ENCODE results near the gene SAMD14. TPM values are rescaled to one million over a fixed set of nuclear protein-coding genes. Genes with fewer than 3 reads are reported as not detected.
A peak's percentile ranks its signal among the peaks of the same experiment; 100 is the strongest.
"Not testable (repeated sequence)": the region's sequence is repeated elsewhere in the genome, so short reads cannot be mapped to it uniquely, and the experiment has no call there.

The SAMD14 gene
- total and polyA plus RNA-seq, 2 donors, result 0.42 to 0.62 TPM

GRCh38 chr17:50064253-50065001, 65.5 kb downstream of the SAMD14 start:
- Histone ChIP-seq H3K4me1 (ENCODE audit: control insufficient read depth in 2 of 2, insufficient read depth in 2 of 2, low read length in 2 of 2) (peaks cover 0 to 3% of the 10 kb centered on the region in 2 donors), H3K27ac (ENCODE audit: low read depth in 1 of 2, low read length in 1 of 2) (peak overlapping the region in 1 of 2 donors; percentile 33), H3K27me3 (ENCODE audit: control insufficient read depth in 2 of 2, insufficient read depth in 1 of 2, low read length in 1 of 2) (peaks cover 0 to 23% of the 10 kb centered on the region in 2 donors), H3K36me3 (ENCODE audit: control insufficient read depth in 2 of 2, insufficient read depth in 2 of 2, low read length in 1 of 2) (no peaks in the 10 kb centered on the region), H3K4me3 (ENCODE audit: low read length in 2 of 2) (no peak overlapping the region), H3K9me3 (ENCODE audit: control insufficient read depth in 2 of 2, insufficient read depth in 1 of 2, low read length in 1 of 2) (no peaks in the 10 kb centered on the region)
- 77% methylated on average over 20 of the region's 20 CpGs for WGBS
- DNase-seq (ENCODE audit: low read depth in 6 of 9, low spot score in 9 of 9), result no peak

- DNase-seq (ENCODE audit: low read depth in 6 of 9, low spot score in 9 of 9), result no peak
- Histone ChIP-seq H3K27ac (ENCODE audit: low read depth in 1 of 2, low read length in 1 of 2) (peak overlapping the region in 1 of 2 donors; percentile 33), H3K4me3 (ENCODE audit: low read length in 2 of 2) (no peak overlapping the region), H3K27me3 (ENCODE audit: control insufficient read depth in 2 of 2, insufficient read depth in 1 of 2, low read length in 1 of 2) (peaks cover 0 to 30% of the 10 kb centered on the region in 2 donors), H3K36me3 (ENCODE audit: control insufficient read depth in 2 of 2, insufficient read depth in 2 of 2, low read length in 1 of 2) (no peaks in the 10 kb centered on the region), H3K9me3 (ENCODE audit: control insufficient read depth in 2 of 2, insufficient read depth in 1 of 2, low read length in 1 of 2) (no peaks in the 10 kb centered on the region), H3K4me1 (ENCODE audit: control insufficient read depth in 2 of 2, insufficient read depth in 2 of 2, low read length in 2 of 2) (peaks cover 0 to 3% of the 10 kb centered on the region in 2 donors)
- WGBS, result 96% methylated on average over 8 of the region's 8 CpGs
These were observed 66.3 kb downstream of the SAMD14 start for GRCh38 chr17:50063561-50064252.

DNA sequence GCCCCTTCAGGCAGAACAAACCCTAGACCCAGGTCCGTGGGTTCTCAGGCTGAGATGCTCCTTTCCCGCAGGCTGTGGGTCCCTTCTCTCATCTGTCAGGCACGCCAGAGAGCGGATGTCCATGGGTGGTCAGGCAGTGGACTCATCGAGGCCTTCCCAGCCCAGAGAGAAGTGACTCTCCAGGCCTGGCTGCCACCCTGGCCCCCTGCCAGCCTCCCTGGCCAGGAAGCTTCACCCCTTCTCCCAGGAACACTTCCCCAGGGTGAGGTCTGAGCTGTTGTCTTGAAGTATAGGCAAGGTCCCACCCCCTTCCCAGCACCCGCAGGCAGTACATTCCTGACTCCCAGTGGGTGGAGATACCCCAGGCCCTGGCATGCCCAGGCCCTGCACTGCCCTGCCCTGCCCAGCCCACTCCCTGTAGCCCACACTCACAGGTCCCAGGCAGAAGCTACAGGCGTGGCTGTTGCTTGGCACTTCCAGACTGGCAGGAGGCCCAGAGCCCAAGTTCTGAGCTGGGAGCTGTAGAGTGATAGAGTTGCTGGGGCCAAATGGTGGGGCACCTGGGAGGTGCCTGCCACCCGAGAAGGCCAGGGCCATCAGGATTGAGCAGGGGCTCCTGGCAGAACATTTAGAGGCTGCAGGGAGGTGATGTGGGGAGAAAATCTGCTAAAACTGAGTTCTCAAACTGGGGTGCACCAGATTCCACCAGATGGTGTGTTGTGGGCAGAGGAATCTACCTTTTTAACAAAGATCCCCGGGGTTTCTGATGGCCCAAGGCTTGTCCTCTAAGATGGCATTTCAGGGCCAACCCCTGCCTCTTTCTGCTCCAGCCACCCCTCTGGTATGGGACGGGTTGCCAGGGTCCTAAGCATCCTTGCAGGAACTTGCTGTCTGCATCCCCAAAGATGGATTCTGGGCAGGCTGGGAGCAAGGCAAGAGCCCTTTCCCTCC, 67.4 kb downstream of the SAMD14 start:
- Histone ChIP-seq H3K36me3 (ENCODE audit: control insufficient read depth in 2 of 2, insufficient read depth in 2 of 2, low read length in 1 of 2) (no peaks in the 10 kb centered on the region), H3K4me3 (ENCODE audit: low read length in 2 of 2) (no peak overlapping the region), H3K27ac (ENCODE audit: low read depth in 1 of 2, low read length in 1 of 2) (peak overlapping the region in 1 of 2 donors; percentile 60), H3K27me3 (ENCODE audit: control insufficient read depth in 2 of 2, insufficient read depth in 1 of 2, low read length in 1 of 2) (peaks cover 3 to 42% of the 10 kb centered on the region in 2 donors), H3K4me1 (ENCODE audit: control insufficient read depth in 2 of 2, insufficient read depth in 2 of 2, low read length in 2 of 2) (peaks cover 0 to 3% of the 10 kb centered on the region in 2 donors), H3K9me3 (ENCODE audit: control insufficient read depth in 2 of 2, insufficient read depth in 1 of 2, low read length in 1 of 2) (no peaks in the 10 kb centered on the region)
- no peak for DNase-seq (ENCODE audit: low read depth in 6 of 9, low spot score in 9 of 9)
- 92% methylated on average over 10 of the region's 10 CpGs for WGBS

DNA sequence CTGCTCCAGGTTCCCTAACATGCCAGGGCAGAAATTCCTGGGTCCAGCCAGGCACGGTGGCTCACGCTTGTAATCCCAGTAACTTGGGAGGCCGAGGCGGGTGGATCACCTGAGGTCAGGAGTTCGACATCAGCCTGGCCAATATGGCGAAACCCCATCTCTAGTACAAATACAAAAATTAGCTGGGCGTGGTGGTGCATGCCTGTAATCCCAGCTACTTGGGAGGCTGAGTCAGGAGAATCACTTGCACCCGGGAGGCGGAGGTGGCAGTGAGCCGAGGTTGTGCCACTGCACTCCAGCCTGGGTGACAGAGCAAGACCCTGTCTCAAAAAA, 68.3 kb downstream of the SAMD14 start:
- 95% methylated on average over 10 of the region's 10 CpGs for WGBS
- H3K4me3 ChIP-seq (ENCODE audit: low read length in 2 of 2); H3K9me3 ChIP-seq (ENCODE audit: control insufficient read depth in 2 of 2, insufficient read depth in 1 of 2, low read length in 1 of 2); DNase-seq (ENCODE audit: low read depth in 6 of 9, low spot score in 9 of 9); H3K27ac ChIP-seq (ENCODE audit: low read depth in 1 of 2, low read length in 1 of 2); H3K36me3 ChIP-seq (ENCODE audit: control insufficient read depth in 2 of 2, insufficient read depth in 2 of 2, low read length in 1 of 2): not testable (repeated sequence)
- H3K4me1 ChIP-seq (ENCODE audit: control insufficient read depth in 2 of 2, insufficient read depth in 2 of 2, low read length in 2 of 2), result peaks cover 5 to 12% of the 10 kb centered on the region in 2 donors
- peaks cover 6 to 50% of the 10 kb centered on the region in 2 donors for H3K27me3 ChIP-seq (ENCODE audit: control insufficient read depth in 2 of 2, insufficient read depth in 1 of 2, low read length in 1 of 2)

DNA sequence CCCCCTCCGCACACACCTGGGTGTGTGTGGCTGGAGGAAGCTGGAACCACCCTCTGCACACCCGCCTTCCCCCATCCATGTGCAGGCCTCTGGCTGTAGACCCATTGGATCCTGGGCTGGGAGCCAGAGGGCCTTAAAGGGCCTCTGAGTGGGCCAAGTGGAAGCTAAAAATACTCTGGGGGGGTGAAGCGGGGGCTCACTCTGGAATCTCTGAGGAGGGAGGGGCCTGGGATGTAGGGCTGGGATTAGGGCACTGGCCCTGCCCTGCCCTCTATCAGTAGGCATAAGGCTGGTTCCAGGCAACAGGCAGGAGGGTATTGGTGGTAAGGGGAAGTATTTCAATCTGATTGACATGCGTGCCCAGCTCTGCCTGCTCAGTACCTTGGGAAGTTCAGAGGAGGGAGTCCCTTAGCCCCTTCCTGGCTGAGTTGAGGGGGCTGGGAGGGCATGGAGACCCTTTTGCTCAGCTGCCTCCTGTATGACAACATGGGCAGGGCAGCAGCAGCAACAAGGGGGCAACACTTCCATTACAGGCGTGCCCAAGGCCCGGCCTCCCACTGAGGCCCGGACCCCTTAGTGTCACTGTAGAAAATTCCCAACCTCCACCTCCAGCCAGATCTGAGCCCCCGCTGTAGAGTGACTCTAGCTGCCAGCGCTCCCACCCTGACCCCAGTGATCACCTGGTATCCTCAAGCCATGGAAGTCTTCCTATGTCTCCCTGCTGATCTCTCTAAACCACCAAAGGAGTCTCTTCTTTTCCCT, 68.8 kb downstream of the SAMD14 start:
- no peak for DNase-seq (ENCODE audit: low read depth in 6 of 9, low spot score in 9 of 9)
- H3K27me3 ChIP-seq (ENCODE audit: control insufficient read depth in 2 of 2, insufficient read depth in 1 of 2, low read length in 1 of 2), result peaks cover 6 to 56% of the 10 kb centered on the region in 2 donors
- 96% methylated on average over 9 of the region's 9 CpGs for WGBS
- peaks cover 7 to 14% of the 10 kb centered on the region in 2 donors for H3K4me1 ChIP-seq (ENCODE audit: control insufficient read depth in 2 of 2, insufficient read depth in 2 of 2, low read length in 2 of 2)
- H3K36me3 ChIP-seq (ENCODE audit: control insufficient read depth in 2 of 2, insufficient read depth in 2 of 2, low read length in 1 of 2), result no peaks in the 10 kb centered on the region
- H3K9me3 ChIP-seq (ENCODE audit: control insufficient read depth in 2 of 2, insufficient read depth in 1 of 2, low read length in 1 of 2), result no peaks in the 10 kb centered on the region
- no peak overlapping the region for H3K4me3 ChIP-seq (ENCODE audit: low read length in 2 of 2)
- H3K27ac ChIP-seq (ENCODE audit: low read depth in 1 of 2, low read length in 1 of 2), result no peak overlapping the region

Other genes with a start within 250 kb of the SAMD14 start
- gene DLX4, start 161.0 kb downstream of the SAMD14 start, total RNA-seq, result 0.09 TPM
- gene DLX4, start 161.0 kb downstream of the SAMD14 start, polyA plus RNA-seq, result 0.46 TPM
- gene DLX3, start 134.9 kb downstream of the SAMD14 start, total RNA-seq, result 0.09 TPM
- 1.1 TPM for gene DLX3, start 134.9 kb downstream of the SAMD14 start, polyA plus RNA-seq
- 9.1 TPM for gene ITGA3, start 74.0 kb downstream of the SAMD14 start, total RNA-seq
- 27.7 TPM for gene ITGA3, start 74.0 kb downstream of the SAMD14 start, polyA plus RNA-seq
- gene PDK2, start 34.8 kb downstream of the SAMD14 start, total RNA-seq, result 10.7 TPM
- gene PDK2, start 34.8 kb downstream of the SAMD14 start, polyA plus RNA-seq, result 14.5 TPM
- 26.8 TPM for gene PPP1R9B, start 20.5 kb upstream of the SAMD14 start, total RNA-seq
- gene PPP1R9B, start 20.5 kb upstream of the SAMD14 start, polyA plus RNA-seq, result 47.9 TPM
- 1.7 TPM for gene SGCA, start 35.8 kb upstream of the SAMD14 start, total RNA-seq
- gene SGCA, start 35.8 kb upstream of the SAMD14 start, polyA plus RNA-seq, result 5.4 TPM
- gene COL1A1, start 71.5 kb upstream of the SAMD14 start, total RNA-seq, result 29.5 TPM
- 14.4 TPM for gene COL1A1, start 71.5 kb upstream of the SAMD14 start, polyA plus RNA-seq
- 0.09 TPM for gene TMEM92, start 144.3 kb upstream of the SAMD14 start, total RNA-seq
- gene TMEM92, start 144.3 kb upstream of the SAMD14 start, polyA plus RNA-seq, result 0.09 TPM
- 16.2 TPM for gene XYLT2, start 216.0 kb upstream of the SAMD14 start, total RNA-seq
- gene XYLT2, start 216.0 kb upstream of the SAMD14 start, polyA plus RNA-seq, result 19.5 TPM
- 69.2 TPM for gene MRPL27, start 243.0 kb upstream of the SAMD14 start, total RNA-seq
- gene MRPL27, start 243.0 kb upstream of the SAMD14 start, polyA plus RNA-seq, result 85.9 TPM
- 7.7 TPM for gene EME1, start 243.1 kb upstream of the SAMD14 start, total RNA-seq
- 1.4 TPM for gene EME1, start 243.1 kb upstream of the SAMD14 start, polyA plus RNA-seq

All from thymus (tissue), 11 donors.